IMR-90 (cell line): ENCODE results near the gene B3GAT1. TPM values are rescaled to one million over a fixed set of nuclear protein-coding genes. Genes with fewer than 3 reads are reported as not detected.
"Not testable (repeated sequence)": the region's sequence is repeated elsewhere in the genome, so short reads cannot be mapped to it uniquely, and the experiment has no call there.

Experiments used
- ATAC-seq: fragments of 200-7000 bp; cut with Tn5 transposase; 2 replicates; pipeline ENCODE4 v1.9.1; 2020; ENCODE audit warnings: low read depth, mild to moderate bottlenecking, moderate library complexity
- BruUV-seq: library from RNA; stranded (reverse); fragments of 400-500 nt; replicated peaks from 2 replicates; lab custom pipeline; 2021; lab: Mats Ljungman, UMichigan
- CTCF ChIA-PET: fragments of 300-600 bp; formaldehyde crosslinking; extraction: SDS; loops from one replicate; lab custom pipeline; 2021; ENCODE audit warnings: antibody characterized with exemption; lab: Yijun Ruan, JAX
- POLR2A ChIA-PET: fragments of 300-600 bp; sonication (Branson Sonifier 250); formaldehyde crosslinking; loops from one replicate; lab custom pipeline; 2022; ENCODE audit warnings: antibody characterized with exemption; ENCODE audit not compliant: unreplicated experiment; lab: Charles Lee
- DNase-seq: peaks from one replicate; pipeline ENCODE4 v3.0.0; 2013
- H2AFZ ChIP-seq: replicated peaks from 2 replicates; pipeline ENCODE3; 2013; ENCODE audit warnings: low read length, mild to moderate bottlenecking; ENCODE audit not compliant: poor library complexity
- H2AK5ac ChIP-seq: 2 replicates; pipeline ENCODE4 v1.6.1; 2013; ENCODE audit warnings: low read depth, low read length, inconsistent platforms
- H2AK9ac ChIP-seq: replicated peaks from 2 replicates; pipeline ENCODE3; 2013; ENCODE audit warnings: mild to moderate bottlenecking, low read depth, low read length, moderate library complexity; ENCODE audit not compliant: poor library complexity
- H2BK120ac ChIP-seq: 2 replicates; pipeline ENCODE4 v1.6.1; 2013; ENCODE audit warnings: low read depth, low read length, inconsistent platforms
- H2BK15ac ChIP-seq: 3 replicates; pipeline ENCODE4 v1.6.1; 2013; ENCODE audit warnings: low read depth, low read length, inconsistent platforms
- H2BK20ac ChIP-seq: 2 replicates; pipeline ENCODE4 v1.6.1; 2013; ENCODE audit warnings: low read depth, mild to moderate bottlenecking, inconsistent platforms, low read length, moderate library complexity
- H2BK5ac ChIP-seq: 2 replicates; pipeline ENCODE4 v1.6.1; 2013; ENCODE audit warnings: mild to moderate bottlenecking, low read depth, low read length, inconsistent platforms; ENCODE audit not compliant: poor library complexity, severe bottlenecking
- H3K14ac ChIP-seq: replicated peaks from 2 replicates; pipeline ENCODE4 v1.6.1; 2013; ENCODE audit warnings: low read depth, low read length, inconsistent platforms
- H3K18ac ChIP-seq: 2 replicates; pipeline ENCODE4 v1.6.1; 2013; ENCODE audit warnings: low read depth, low read length, control low read depth
- H3K23ac ChIP-seq: 2 replicates; pipeline ENCODE4 v1.6.1; 2013; ENCODE audit warnings: low read depth, low read length, inconsistent platforms
- H3K27ac ChIP-seq: 2 replicates; pipeline ENCODE4 v1.5.1; 2013; ENCODE audit warnings: mild to moderate bottlenecking, control low read depth, low read length; ENCODE audit not compliant: insufficient read depth
- H3K27me3 ChIP-seq: 2 replicates; pipeline ENCODE4 v1.6.1; 2013; ENCODE audit warnings: low read length; ENCODE audit not compliant: control insufficient read depth, insufficient read depth
- H3K36me3 ChIP-seq: 2 replicates; pipeline ENCODE4 v1.6.1; 2013; ENCODE audit warnings: low read length, mixed read lengths; ENCODE audit not compliant: control insufficient read depth, insufficient read depth
- H3K4ac ChIP-seq: 2 replicates; pipeline ENCODE4 v1.6.1; 2013; ENCODE audit warnings: low read depth, low read length, inconsistent platforms
- H3K4me1 ChIP-seq: 2 replicates; pipeline ENCODE4 v1.6.1; 2013; ENCODE audit warnings: low read length, mixed read lengths; ENCODE audit not compliant: control insufficient read depth, insufficient read depth
- H3K4me2 ChIP-seq: 2 replicates; pipeline ENCODE4 v1.6.1; 2013; ENCODE audit warnings: low read depth, mild to moderate bottlenecking, control low read depth, low read length, moderate library complexity
- H3K4me3 ChIP-seq: 2 replicates; pipeline ENCODE4 v1.5.1; 2013; ENCODE audit warnings: low read depth, mild to moderate bottlenecking, control low read depth, low read length, moderate library complexity; ENCODE audit not compliant: insufficient read depth
- H3K56ac ChIP-seq: 2 replicates; pipeline ENCODE4 v1.6.1; 2013; ENCODE audit warnings: low read length, inconsistent platforms; ENCODE audit not compliant: insufficient read depth; ENCODE audit errors: extremely low read depth
- H3K79me1 ChIP-seq, 2 experiments: 2 replicates each; pipeline ENCODE4 v1.6.1; 2013; ENCODE audit warnings: low read length in 2 of 2, inconsistent platforms in 1 of 2, low read depth in 1 of 2
- H3K9ac ChIP-seq: 2 replicates; pipeline ENCODE4 v1.6.1; 2013; ENCODE audit warnings: low read depth, low read length, control low read depth
- H3K9me1 ChIP-seq: 2 replicates; pipeline ENCODE4 v1.6.1; 2013; ENCODE audit warnings: low read length, inconsistent platforms; ENCODE audit not compliant: insufficient read depth
- H3K9me3 ChIP-seq: 2 replicates; pipeline ENCODE4 v1.6.1; 2013; ENCODE audit warnings: low read length; ENCODE audit not compliant: control insufficient read depth, insufficient read depth
- H4K20me1 ChIP-seq: 2 replicates; pipeline ENCODE4 v1.6.1; 2013; ENCODE audit warnings: low read length, inconsistent platforms; ENCODE audit not compliant: insufficient read depth
- H4K5ac ChIP-seq: 2 replicates; pipeline ENCODE4 v1.6.1; 2013; ENCODE audit warnings: mild to moderate bottlenecking, low read depth, low read length, control low read depth
- H4K8ac ChIP-seq, 2 experiments: 2 replicates each; pipeline ENCODE4 v1.6.1; 2013; ENCODE audit warnings: low read depth in 2 of 2, low read length in 2 of 2, control low read depth in 1 of 2, inconsistent platforms in 1 of 2
- H4K91ac ChIP-seq: 2 replicates; pipeline ENCODE4 v1.6.1; 2013; ENCODE audit warnings: low read depth, low read length, inconsistent platforms; ENCODE audit not compliant: insufficient read depth
- WGBS, 2 experiments: methylation state at CpG; one replicate each; pipeline versions ENCODE4 v1.1.5 to v1.1.7; 2013; ENCODE audit warnings: missing lambda C conversion rate in 2 of 2; ENCODE audit not compliant: insufficient read length in 1 of 2; ENCODE audit errors: extremely low coverage in 2 of 2; 5-methylcytosine and 5-hydroxymethylcytosine counted together
- dilution Hi-C: fragments of 300-500 bp; cut with HindIII; formaldehyde crosslinking; loops from one replicate; pipeline ENCODE4 v1.14.3; 2018; ENCODE audit warnings: low sequenced_read_pairs; ENCODE audit not compliant: unreplicated experiment
- in situ Hi-C: fragments of 300-500 bp; cut with MboI; formaldehyde crosslinking; loops from 3 replicates; pipeline ENCODE4 v1.14.3; 2019; ENCODE audit warnings: low sequenced_read_pairs, inconsistent platforms, mixed read lengths
- intact Hi-C: fragments of 100-400 bp; cut with micrococcal nuclease; formaldehyde crosslinking; loops from 2 replicates; pipeline ENCODE4 v1.10.0; 2022
- polyA plus RNA-seq, 3 experiments: library from polyadenylated mRNA; depleted of rRNA; stranded (reverse); fragments of >200 nt; gene quantifications; 2 replicates each; pipeline ENCODE4 v1.2.3, GENCODE V29; 2012; ENCODE audit warnings: low replicate concordance in 1 of 3
- total RNA-seq: library from RNA; depleted of rRNA; stranded (reverse); fragments of >200 nt; gene quantifications from 2 replicates; pipeline ENCODE4 v1.2.3, GENCODE V29; 2012

Gene B3GAT1
- total and polyA plus RNA-seq, 2 of the 4 experiments (the other 2 are of a cell fraction) = not detected

DNA sequence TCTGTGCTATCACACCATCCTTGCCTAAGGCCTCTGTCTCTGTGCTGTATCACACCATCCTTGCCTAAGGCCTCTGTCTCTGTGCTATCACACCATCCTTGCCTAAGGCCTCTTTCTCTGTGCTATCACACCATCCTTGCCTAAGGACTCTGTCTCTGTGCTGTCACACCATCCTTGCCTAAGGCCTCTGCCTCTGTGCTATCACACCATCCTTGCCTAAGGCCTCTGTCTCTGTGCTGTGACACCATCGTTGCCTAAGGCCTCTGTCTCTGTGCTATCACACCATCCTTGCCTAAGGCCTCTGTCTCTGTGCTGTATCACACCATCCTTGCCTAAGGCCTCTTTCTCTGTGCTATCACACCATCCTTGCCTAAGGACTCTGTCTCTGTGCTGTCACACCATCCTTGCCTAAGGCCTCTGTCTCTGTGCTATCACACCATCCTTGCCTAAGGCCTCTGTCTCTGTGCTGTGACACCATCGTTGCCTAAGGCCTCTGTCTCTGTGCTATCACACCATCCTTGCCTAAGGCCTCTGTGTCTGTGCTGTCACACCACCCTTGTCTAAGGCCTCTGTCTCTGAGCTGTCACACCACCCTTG is 45.5 kb upstream of the B3GAT1 start:
- H3K4me3 ChIP-seq, CTCF ChIA-PET, H3K4ac ChIP-seq, ATAC-seq, H2BK20ac ChIP-seq, intact Hi-C loops, H4K8ac ChIP-seq, H4K20me1 ChIP-seq, H4K91ac ChIP-seq, POLR2A ChIA-PET, H3K9me1 ChIP-seq, H3K56ac ChIP-seq, H2BK15ac ChIP-seq, H3K18ac ChIP-seq, H3K14ac ChIP-seq, H3K27me3 ChIP-seq, DNase-seq, H3K9ac ChIP-seq, H3K23ac ChIP-seq, H2BK5ac ChIP-seq, H2AFZ ChIP-seq, H3K27ac ChIP-seq, H2AK5ac ChIP-seq, in situ Hi-C loops, BruUV-seq, H2BK120ac ChIP-seq, dilution Hi-C loops, H3K79me1 ChIP-seq, H3K4me1 ChIP-seq, H3K4me2 ChIP-seq, H3K36me3 ChIP-seq, H2AK9ac ChIP-seq, H4K5ac ChIP-seq: not testable (repeated sequence)
- peaks cover 43% of the 10 kb centered on the region for H3K9me3 ChIP-seq
- WGBS, 2 experiments = no CpG with 5 or more reads among the region's 2 CpGs
